LoVo (cell line): ENCODE measurements around the gene HEG1.
A peak's percentile ranks its signal among the peaks of the same experiment; 100 is the strongest.
"Not testable (repeated sequence)": the region's sequence is repeated elsewhere in the genome, so short reads cannot be mapped to it uniquely, and the experiment has no call there.

Source experiments
- DNase-seq: peaks from one replicate; pipeline ENCODE4 v3.0.0-alpha.2; 2016; ENCODE audit warnings: low spot score

The HEG1 gene

GRCh38 chr3:124984754-124985153 lies 71.0 kb downstream of the HEG1 start:
- DNase-seq, result no peak

GRCh38 chr3:124982855-124983254 lies 72.9 kb downstream of the HEG1 start:
- DNase-seq, result no peak

- no peak for DNase-seq
Observed at GRCh38 chr3:124981472-124981871, 74.3 kb downstream of the HEG1 start.

- DNase-seq, result no peak
Observed at GRCh38 chr3:124978627-124979026, 77.2 kb downstream of the HEG1 start.

- DNase-seq, result peak; percentile 66
Observed at GRCh38 chr3:124976383-124976782, 79.4 kb downstream of the HEG1 start.

- DNase-seq, result peak; percentile 88
Observed at GRCh38 chr3:124974691-124975090, 81.1 kb downstream of the HEG1 start.

GRCh38 chr3:124973290-124973689 lies 82.5 kb downstream of the HEG1 start:
- no peak for DNase-seq

- peak; percentile 79 for DNase-seq
Observed at GRCh38 chr3:124972457-124972856, 83.3 kb downstream of the HEG1 start.

- no peak for DNase-seq
Observed at GRCh38 chr3:124969963-124970722, 85.7 kb downstream of the HEG1 start.

- no peak for DNase-seq
Observed at GRCh38 chr3:124969190-124969589, 86.6 kb downstream of the HEG1 start.

- no peak for DNase-seq
Observed at GRCh38 chr3:124967964-124968363, 87.8 kb downstream of the HEG1 start.

GRCh38 chr3:124966521-124967445 lies 89.0 kb downstream of the HEG1 start:
- no peak for DNase-seq

- DNase-seq, result no peak
Observed at GRCh38 chr3:124965413-124965812, 90.4 kb downstream of the HEG1 start.

- no peak for DNase-seq
Observed at GRCh38 chr3:124964387-124964786, 91.4 kb downstream of the HEG1 start.

- no peak for DNase-seq
Observed at GRCh38 chr3:124963755-124964154, 92.0 kb downstream of the HEG1 start.

- no peak for DNase-seq
Observed at GRCh38 chr3:124962403-124962940, 93.3 kb downstream of the HEG1 start.

- DNase-seq, result no peak
Observed at GRCh38 chr3:124960698-124961097, 95.1 kb downstream of the HEG1 start.

- no peak for DNase-seq
Observed at GRCh38 chr3:124960105-124960504, 95.7 kb downstream of the HEG1 start.

GRCh38 chr3:124957951-124958350 lies 97.8 kb downstream of the HEG1 start:
- not testable (repeated sequence) for DNase-seq

- DNase-seq, result peak; percentile 32
Observed at GRCh38 chr3:124952282-124952855, 103.4 kb downstream of the HEG1 start.

- DNase-seq, result peak; percentile 38
Observed at GRCh38 chr3:124951511-124952281, 104.1 kb downstream of the HEG1 start.

- no peak for DNase-seq
Observed at GRCh38 chr3:124950026-124950425, 105.8 kb downstream of the HEG1 start.
